ENCODE data around the gene ABTB2. TPM values are rescaled to one million over a fixed set of nuclear protein-coding genes. Genes with fewer than 3 reads are reported as not detected.

The ABTB2 gene
- polyA plus RNA-seq, 1 donor from 2014 or later = 0.68 TPM

DNA sequence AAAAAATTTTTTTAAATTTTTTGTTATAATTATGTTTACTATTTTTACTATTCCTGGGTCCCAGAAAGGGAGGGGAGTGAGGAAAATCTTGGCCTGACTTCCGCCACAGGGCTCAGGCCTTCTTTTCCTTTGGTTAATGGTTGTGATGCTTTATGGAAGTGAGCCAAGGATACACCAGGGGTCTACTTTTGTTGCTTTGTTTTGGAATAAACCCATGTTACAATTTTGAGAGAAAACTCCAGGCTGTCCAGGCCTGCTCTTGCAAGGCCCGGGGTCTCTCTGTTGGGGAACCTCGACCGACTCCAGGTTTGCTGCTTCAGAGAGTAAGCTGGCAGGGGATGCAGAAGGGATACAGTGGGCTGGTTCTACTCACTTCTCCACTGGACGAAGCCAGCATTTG, 84.7 kb downstream of the ABTB2 start:
- Histone ChIP-seq H3K9me3 (ENCODE audit: low read length) (no peaks in the 10 kb centered on the region), H3K27me3 (ENCODE audit: insufficient read depth, low read depth, low read length) (no peaks in the 10 kb centered on the region), H3K9me2 (ENCODE audit: insufficient read depth, low read length) (no peaks in the 10 kb centered on the region), H3K4me3 (ENCODE audit: low read length) (no peak overlapping the region), H3F3A (ENCODE audit: insufficient read depth, low read length, poor library complexity, severe bottlenecking) (no peaks in the 10 kb centered on the region), H3K79me2 (replicated peaks; ENCODE audit: insufficient read depth, low read length) (no peaks in the 10 kb centered on the region), H3K36me3 (ENCODE audit: insufficient read depth, low read length) (no peaks in the 10 kb centered on the region), H4K20me1 (ENCODE audit: insufficient read depth) (no peaks in the 10 kb centered on the region), H3K4me2 (ENCODE audit: low read length) (no peak overlapping the region), H2AFZ (ENCODE audit: low read depth, low read length) (no peak overlapping the region), H3K27ac (ENCODE audit: low read length) (no peak overlapping the region), H3K9ac (ENCODE audit: low read length) (no peak overlapping the region)
- TF ChIP-seq EP300 (conservative IDR thresholded peaks at IDR 0.05; ENCODE audit: poor library complexity, severe bottlenecking) = no peak
- TF ChIP-seq, protein P1, sequence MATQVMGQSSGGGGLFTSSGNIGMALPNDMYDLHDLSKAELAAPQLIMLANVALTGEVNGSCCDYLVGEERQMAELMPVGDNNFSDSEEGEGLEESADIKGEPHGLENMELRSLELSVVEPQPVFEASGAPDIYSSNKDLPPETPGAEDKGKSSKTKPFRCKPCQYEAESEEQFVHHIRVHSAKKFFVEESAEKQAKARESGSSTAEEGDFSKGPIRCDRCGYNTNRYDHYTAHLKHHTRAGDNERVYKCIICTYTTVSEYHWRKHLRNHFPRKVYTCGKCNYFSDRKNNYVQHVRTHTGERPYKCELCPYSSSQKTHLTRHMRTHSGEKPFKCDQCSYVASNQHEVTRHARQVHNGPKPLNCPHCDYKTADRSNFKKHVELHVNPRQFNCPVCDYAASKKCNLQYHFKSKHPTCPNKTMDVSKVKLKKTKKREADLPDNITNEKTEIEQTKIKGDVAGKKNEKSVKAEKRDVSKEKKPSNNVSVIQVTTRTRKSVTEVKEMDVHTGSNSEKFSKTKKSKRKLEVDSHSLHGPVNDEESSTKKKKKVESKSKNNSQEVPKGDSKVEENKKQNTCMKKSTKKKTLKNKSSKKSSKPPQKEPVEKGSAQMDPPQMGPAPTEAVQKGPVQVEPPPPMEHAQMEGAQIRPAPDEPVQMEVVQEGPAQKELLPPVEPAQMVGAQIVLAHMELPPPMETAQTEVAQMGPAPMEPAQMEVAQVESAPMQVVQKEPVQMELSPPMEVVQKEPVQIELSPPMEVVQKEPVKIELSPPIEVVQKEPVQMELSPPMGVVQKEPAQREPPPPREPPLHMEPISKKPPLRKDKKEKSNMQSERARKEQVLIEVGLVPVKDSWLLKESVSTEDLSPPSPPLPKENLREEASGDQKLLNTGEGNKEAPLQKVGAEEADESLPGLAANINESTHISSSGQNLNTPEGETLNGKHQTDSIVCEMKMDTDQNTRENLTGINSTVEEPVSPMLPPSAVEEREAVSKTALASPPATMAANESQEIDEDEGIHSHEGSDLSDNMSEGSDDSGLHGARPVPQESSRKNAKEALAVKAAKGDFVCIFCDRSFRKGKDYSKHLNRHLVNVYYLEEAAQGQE (IDR thresholded peaks at IDR 0.05; ENCODE audit: borderline replicate concordance) = no peak
- no peak for TF ChIP-seq SMC3 (conservative IDR thresholded peaks at IDR 0.05; ENCODE audit: poor library complexity)
- no peak for TF ChIP-seq TAF1 (IDR thresholded peaks at IDR 0.05; ENCODE audit: low read depth)
- TF ChIP-seq, protein P2, sequence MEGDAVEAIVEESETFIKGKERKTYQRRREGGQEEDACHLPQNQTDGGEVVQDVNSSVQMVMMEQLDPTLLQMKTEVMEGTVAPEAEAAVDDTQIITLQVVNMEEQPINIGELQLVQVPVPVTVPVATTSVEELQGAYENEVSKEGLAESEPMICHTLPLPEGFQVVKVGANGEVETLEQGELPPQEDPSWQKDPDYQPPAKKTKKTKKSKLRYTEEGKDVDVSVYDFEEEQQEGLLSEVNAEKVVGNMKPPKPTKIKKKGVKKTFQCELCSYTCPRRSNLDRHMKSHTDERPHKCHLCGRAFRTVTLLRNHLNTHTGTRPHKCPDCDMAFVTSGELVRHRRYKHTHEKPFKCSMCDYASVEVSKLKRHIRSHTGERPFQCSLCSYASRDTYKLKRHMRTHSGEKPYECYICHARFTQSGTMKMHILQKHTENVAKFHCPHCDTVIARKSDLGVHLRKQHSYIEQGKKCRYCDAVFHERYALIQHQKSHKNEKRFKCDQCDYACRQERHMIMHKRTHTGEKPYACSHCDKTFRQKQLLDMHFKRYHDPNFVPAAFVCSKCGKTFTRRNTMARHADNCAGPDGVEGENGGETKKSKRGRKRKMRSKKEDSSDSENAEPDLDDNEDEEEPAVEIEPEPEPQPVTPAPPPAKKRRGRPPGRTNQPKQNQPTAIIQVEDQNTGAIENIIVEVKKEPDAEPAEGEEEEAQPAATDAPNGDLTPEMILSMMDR (IDR thresholded peaks at IDR 0.05; ENCODE audit: poor library complexity, severe bottlenecking) = no peak
- no peak for TF ChIP-seq EZH2 (IDR thresholded peaks at IDR 0.05; ENCODE audit: borderline replicate concordance, insufficient read depth, low read length, poor library complexity, severe bottlenecking)
- no peak for TF ChIP-seq RAD21 (conservative IDR thresholded peaks at IDR 0.05)
- no peak for TF ChIP-seq POLR2AphosphoS5 (IDR thresholded peaks at IDR 0.05)
- TF ChIP-seq MXI1 (conservative IDR thresholded peaks at IDR 0.05; ENCODE audit: poor library complexity, severe bottlenecking) = no peak

DNA sequence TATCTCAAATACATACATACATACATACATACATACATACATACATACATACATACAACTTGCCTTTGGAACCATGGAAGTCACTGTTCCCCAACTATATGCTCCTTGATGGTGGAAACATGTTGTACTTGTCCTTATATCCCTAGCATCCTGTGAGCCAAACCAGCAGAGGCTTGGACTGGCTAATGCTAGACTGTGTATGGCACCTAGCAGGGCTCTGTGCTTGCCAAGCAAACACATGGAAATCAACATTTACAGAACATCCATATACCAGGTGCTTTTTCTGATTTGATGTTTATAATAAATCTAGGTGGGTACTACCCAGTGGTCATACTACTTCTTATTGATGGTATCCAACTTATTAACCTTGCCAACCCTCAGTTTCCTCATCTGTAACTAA, 86.1 kb downstream of the ABTB2 start:
- H3K9me3 ChIP-seq (ENCODE audit: low read length) = no peaks in the 10 kb centered on the region
- H4K20me1 ChIP-seq (ENCODE audit: insufficient read depth) = no peaks in the 10 kb centered on the region
- no peak overlapping the region for H3K4me2 ChIP-seq (ENCODE audit: low read length)
- H3K27me3 ChIP-seq (ENCODE audit: insufficient read depth, low read depth, low read length) = no peaks in the 10 kb centered on the region
- H2AFZ ChIP-seq (ENCODE audit: low read depth, low read length) = no peak overlapping the region
- no peaks in the 10 kb centered on the region for H3K9me2 ChIP-seq (ENCODE audit: insufficient read depth, low read length)
- H3K36me3 ChIP-seq (ENCODE audit: insufficient read depth, low read length) = no peaks in the 10 kb centered on the region
- no peaks in the 10 kb centered on the region for H3K79me2 ChIP-seq (replicated peaks; ENCODE audit: insufficient read depth, low read length)
- no peak overlapping the region for H3K4me3 ChIP-seq (ENCODE audit: low read length)
- TF ChIP-seq SMC3 (conservative IDR thresholded peaks at IDR 0.05; ENCODE audit: poor library complexity) = no peak
- TF ChIP-seq TAF1 (IDR thresholded peaks at IDR 0.05; ENCODE audit: low read depth) = no peak
- TF ChIP-seq RAD21 (conservative IDR thresholded peaks at IDR 0.05) = no peak
- TF ChIP-seq MXI1 (conservative IDR thresholded peaks at IDR 0.05; ENCODE audit: poor library complexity, severe bottlenecking) = no peak
- TF ChIP-seq, protein P1 (IDR thresholded peaks at IDR 0.05; ENCODE audit: borderline replicate concordance) = no peak
- no peak for TF ChIP-seq EP300 (conservative IDR thresholded peaks at IDR 0.05; ENCODE audit: poor library complexity, severe bottlenecking)
- TF ChIP-seq, protein P2 (IDR thresholded peaks at IDR 0.05; ENCODE audit: poor library complexity, severe bottlenecking) = no peak
- TF ChIP-seq EZH2 (IDR thresholded peaks at IDR 0.05; ENCODE audit: borderline replicate concordance, insufficient read depth, low read length, poor library complexity, severe bottlenecking) = no peak
- TF ChIP-seq POLR2AphosphoS5 (IDR thresholded peaks at IDR 0.05) = no peak
- H3F3A ChIP-seq (ENCODE audit: insufficient read depth, low read length, poor library complexity, severe bottlenecking) = no peaks in the 10 kb centered on the region
- no peak overlapping the region for H3K27ac ChIP-seq (ENCODE audit: low read length)
- no peak overlapping the region for H3K9ac ChIP-seq (ENCODE audit: low read length)

All from neural cell (in vitro differentiated cells).